ENCODE data around the gene PTRH1.

The PTRH1 gene

DNA sequence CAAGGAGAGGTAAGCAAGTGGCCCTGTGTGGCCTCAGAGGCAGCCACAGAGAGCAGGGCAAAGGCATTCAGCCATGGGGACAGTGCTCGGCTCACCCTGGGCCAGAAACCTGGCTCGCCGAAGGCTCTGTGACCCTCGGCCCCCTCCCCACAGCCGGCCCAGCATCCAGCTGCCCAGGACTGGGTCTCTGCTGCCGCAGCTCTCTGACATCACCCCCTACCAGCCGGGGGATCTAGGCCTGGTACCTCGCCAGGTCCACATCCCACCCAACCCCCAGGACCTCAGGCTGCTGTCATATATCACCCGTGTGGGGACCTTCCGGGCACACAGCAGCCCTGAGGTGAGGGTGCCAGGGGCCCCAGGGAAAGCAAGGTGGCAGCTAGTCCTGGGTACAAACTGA is 2.6 kb downstream of the PTRH1 start:
- TF ChIP-seq, protein P1, sequence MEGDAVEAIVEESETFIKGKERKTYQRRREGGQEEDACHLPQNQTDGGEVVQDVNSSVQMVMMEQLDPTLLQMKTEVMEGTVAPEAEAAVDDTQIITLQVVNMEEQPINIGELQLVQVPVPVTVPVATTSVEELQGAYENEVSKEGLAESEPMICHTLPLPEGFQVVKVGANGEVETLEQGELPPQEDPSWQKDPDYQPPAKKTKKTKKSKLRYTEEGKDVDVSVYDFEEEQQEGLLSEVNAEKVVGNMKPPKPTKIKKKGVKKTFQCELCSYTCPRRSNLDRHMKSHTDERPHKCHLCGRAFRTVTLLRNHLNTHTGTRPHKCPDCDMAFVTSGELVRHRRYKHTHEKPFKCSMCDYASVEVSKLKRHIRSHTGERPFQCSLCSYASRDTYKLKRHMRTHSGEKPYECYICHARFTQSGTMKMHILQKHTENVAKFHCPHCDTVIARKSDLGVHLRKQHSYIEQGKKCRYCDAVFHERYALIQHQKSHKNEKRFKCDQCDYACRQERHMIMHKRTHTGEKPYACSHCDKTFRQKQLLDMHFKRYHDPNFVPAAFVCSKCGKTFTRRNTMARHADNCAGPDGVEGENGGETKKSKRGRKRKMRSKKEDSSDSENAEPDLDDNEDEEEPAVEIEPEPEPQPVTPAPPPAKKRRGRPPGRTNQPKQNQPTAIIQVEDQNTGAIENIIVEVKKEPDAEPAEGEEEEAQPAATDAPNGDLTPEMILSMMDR (IDR thresholded peaks at IDR 0.05): no peak

DNA sequence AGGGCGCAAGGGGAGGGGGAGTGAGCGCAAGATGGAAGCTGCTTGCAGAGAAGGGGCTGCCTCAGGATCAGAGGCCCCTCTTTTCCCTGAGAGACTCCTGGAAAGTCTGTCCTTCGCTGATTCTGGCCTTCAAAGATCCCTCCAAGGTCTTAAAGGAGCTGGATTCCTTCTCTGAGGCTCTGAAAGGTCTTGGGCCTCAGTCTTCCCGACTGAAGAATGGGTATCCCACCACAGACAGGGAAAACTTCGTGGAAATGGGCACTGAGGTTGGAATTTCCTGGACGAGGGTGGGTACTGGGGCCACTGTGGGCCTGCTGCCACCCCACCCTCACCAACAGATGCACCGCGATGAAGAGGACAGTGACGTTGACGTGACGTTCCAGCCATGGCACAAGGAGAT is 3.1 kb downstream of the PTRH1 start:
- TF ChIP-seq, protein P1 (IDR thresholded peaks at IDR 0.05): no peak

DNA sequence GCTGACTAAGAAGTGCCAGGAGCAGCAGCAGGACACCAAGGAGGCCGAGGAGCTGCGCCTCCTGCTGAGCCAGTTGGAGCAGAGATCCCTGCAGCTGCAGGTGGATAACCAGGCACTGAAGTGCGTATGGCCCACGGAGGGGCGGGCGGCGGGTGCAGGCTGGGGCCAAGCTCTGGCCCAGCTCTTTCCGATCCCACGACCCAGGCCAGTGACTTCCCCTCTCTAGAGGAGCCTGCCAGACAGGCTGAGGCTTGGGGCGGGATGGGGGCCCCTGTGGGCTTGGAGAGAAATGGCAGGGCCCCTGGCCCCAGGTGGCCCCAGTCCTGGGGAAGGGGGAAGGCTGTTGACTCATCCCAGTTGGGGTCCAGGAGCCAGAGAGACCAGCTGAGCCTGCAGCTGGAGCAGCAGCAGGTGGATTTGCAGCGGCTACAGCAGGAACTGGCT is 3.6 kb downstream of the PTRH1 start:
- TF ChIP-seq, protein P1 (IDR thresholded peaks at IDR 0.05): no peak

DNA sequence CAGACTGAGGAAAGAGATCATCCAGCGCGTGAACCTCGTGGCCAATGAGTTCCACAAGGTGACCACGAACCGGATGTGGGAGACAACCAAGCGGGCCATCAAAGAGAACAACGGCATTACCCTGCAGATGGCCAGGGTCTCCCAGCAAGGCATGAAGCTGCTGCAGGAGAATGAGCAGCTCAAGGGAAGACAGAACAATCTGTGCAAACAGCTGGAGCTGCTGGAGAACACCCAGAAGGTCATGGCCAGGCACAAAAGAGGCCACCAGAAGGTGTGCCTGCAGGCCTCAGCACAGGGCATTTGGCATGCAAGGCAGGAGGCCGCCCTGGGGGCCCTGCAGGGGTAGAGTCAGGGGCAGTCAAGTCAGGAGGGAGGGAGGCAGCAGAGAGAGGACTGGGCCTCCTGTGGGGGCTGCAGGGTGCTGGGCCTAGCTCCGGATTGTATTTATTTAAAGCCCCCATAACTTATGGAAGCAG is 4.2 kb downstream of the PTRH1 start:
- TF ChIP-seq, protein P1 (IDR thresholded peaks at IDR 0.05): no peak

DNA sequence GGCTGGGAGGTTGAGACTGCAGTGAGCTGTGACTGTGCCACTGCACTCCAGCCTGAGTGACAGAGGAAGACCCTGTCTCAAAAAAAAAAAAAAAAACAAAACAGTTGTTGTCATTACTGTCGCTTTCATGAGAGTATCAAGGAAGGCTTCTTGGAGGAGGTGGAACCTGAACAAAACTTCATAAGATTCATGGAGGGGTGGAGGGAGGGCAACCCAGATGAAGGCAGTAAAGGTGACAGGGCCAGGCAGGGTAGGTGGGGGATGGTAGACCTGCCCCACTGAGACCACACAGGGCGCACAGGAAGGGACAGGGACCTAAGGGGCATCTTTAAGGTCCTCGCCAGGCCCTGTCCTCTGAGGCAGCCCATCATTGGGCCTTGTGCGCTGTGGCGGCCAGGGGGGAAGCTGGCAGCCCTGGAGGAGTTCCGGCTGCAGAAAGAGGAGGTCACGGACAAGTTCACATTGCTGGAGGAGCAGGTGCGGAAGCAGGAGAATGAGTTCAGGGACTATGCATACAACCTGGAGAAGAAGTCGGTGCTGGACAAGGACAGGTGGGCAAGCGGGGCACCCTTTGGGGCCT is 5.2 kb downstream of the PTRH1 start:
- TF ChIP-seq, protein P1 (IDR thresholded peaks at IDR 0.05): no peak

DNA sequence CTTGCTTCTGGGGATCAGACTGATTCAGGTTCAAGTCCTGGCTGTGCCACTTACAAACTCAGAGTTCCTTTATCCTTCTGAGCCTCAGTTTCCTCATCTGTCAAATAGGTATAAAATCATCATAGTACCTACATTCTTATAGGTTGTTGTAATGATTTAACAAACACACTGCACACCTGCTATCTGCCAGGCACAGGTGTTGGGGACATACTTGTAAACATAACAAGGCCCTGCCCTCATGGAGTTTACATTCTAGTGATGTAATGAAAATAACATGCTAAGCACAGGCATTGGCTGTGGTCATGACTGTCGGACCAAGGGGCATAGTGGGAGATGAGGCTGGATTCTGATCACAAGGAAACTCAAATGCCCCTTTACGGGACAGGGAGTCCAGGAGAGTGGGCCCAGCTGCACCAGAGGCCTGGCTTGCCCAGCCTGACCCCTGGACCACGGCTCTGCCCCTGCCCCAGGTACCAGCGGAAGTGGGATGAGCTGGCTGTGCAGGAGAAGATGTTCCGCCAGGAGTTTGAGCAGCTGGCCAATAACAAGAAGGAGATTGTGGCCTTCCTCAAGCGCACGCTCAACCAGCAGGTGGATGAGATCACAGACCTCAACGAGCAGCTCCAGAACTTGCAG is 6.4 kb downstream of the PTRH1 start:
- TF ChIP-seq, protein P1 (IDR thresholded peaks at IDR 0.05): no peak

DNA sequence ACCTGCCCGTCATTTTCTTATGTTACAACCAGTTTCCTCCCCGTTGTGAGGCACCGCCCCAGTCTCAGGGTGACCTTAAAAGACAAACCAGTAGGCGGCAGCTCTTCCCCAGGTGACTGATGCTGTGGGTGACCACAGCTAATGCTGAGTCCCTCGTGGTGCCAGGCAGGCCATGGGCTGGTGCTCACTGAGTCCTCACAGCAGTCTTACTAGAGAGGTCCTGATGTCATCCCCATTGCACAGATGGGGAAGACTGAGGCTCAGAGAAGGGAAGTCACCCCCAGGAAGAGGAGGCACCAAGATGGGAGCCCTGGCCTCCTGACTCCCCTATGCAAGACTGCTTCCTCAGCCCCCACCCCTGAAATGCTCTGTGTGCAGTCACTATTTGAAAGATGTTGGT is 7.7 kb downstream of the PTRH1 start:
- TF ChIP-seq, protein P1 (IDR thresholded peaks at IDR 0.05): no peak
